Activated T-helper 17 cell treated with anti-CD3 and anti-CD28 coated beads, Interleukin-2, amount 50 U/mL, for 72 hours (primary cell): Measurements from ENCODE around the gene TBRG4. TPM values are rescaled to one million over a fixed set of nuclear protein-coding genes. Genes with fewer than 3 reads are reported as not detected.

ENCODE experiments used
- ATAC-seq: fragments of 150-1000 bp; cut with Tn5 transposase; replicated peaks from 2 replicates; pipeline ENCODE4 v1.10.0; 2021; ENCODE audit warnings: mild to moderate bottlenecking, moderate library complexity
- H3K27ac Mint-ChIP-seq: one replicate; pipeline ENCODE4 v1.8.0; 2022; ENCODE audit warnings: mixed read lengths
- H3K27me3 Mint-ChIP-seq: one replicate; pipeline ENCODE4 v1.8.0; 2022; ENCODE audit warnings: mixed read lengths
- H3K36me3 Mint-ChIP-seq: one replicate; pipeline ENCODE4 v1.8.0; 2022; ENCODE audit warnings: low read depth, mild to moderate bottlenecking, mixed read lengths
- H3K4me1 Mint-ChIP-seq: one replicate; pipeline ENCODE4 v1.8.0; 2022; ENCODE audit warnings: mixed read lengths
- H3K4me3 Mint-ChIP-seq: one replicate; pipeline ENCODE4 v1.8.0; 2022; ENCODE audit warnings: mild to moderate bottlenecking, mixed read lengths
- H3K9me3 Mint-ChIP-seq: one replicate; pipeline ENCODE4 v1.8.0; 2022; ENCODE audit warnings: mixed read lengths
- total RNA-seq, 2 donors: library from RNA; stranded (reverse); gene quantifications; one replicate each; pipeline ENCODE4 v1.2.3, GENCODE V29; 2022

Gene TBRG4
- total RNA-seq, 2 donors from 2014 or later: 119 to 177 TPM

GRCh38 chr7:45055594-45056219 lies 55.8 kb downstream of the TBRG4 start:
- ATAC-seq: no peak
- Mint-ChIP-seq H3K4me3 (no peak overlapping the region), H3K9me3 (no peaks in the 10 kb centered on the region), H3K27ac (peak overlapping the region; percentile 65), H3K4me1 (peaks cover 50% of the 10 kb centered on the region), H3K36me3 (peaks cover 73% of the 10 kb centered on the region), H3K27me3 (no peaks in the 10 kb centered on the region)

- no peak overlapping the region for H3K4me3 Mint-ChIP-seq
- peaks cover 49% of the 10 kb centered on the region for H3K4me1 Mint-ChIP-seq
- no peaks in the 10 kb centered on the region for H3K27me3 Mint-ChIP-seq
- peak overlapping the region; percentile 65 for H3K27ac Mint-ChIP-seq
- ATAC-seq: no peak
- peaks cover 73% of the 10 kb centered on the region for H3K36me3 Mint-ChIP-seq
- H3K9me3 Mint-ChIP-seq: no peaks in the 10 kb centered on the region
These were observed 56.5 kb downstream of the TBRG4 start for GRCh38 chr7:45055016-45055415.

GRCh38 chr7:45054442-45054841 lies 57.1 kb downstream of the TBRG4 start:
- Mint-ChIP-seq H3K9me3 (no peaks in the 10 kb centered on the region), H3K4me3 (no peak overlapping the region), H3K27ac (peak overlapping the region; percentile 65), H3K4me1 (peaks cover 48% of the 10 kb centered on the region), H3K36me3 (peaks cover 72% of the 10 kb centered on the region), H3K27me3 (no peaks in the 10 kb centered on the region)
- ATAC-seq: no peak

- peak overlapping the region; percentile 65 for H3K27ac Mint-ChIP-seq
- no peaks in the 10 kb centered on the region for H3K9me3 Mint-ChIP-seq
These were observed 57.6 kb downstream of the TBRG4 start for GRCh38 chr7:45053941-45054340.

GRCh38 chr7:45053401-45053800 lies 58.1 kb downstream of the TBRG4 start:
- Mint-ChIP-seq H3K4me1 (peaks cover 46% of the 10 kb centered on the region), H3K36me3 (peaks cover 71% of the 10 kb centered on the region), H3K9me3 (no peaks in the 10 kb centered on the region)

More at GRCh38 chr7:45053941-45054340, 57.6 kb downstream of the TBRG4 start:
- Mint-ChIP-seq H3K4me1 (peaks cover 48% of the 10 kb centered on the region), H3K4me3 (no peak overlapping the region), H3K36me3 (peaks cover 72% of the 10 kb centered on the region), H3K27me3 (no peaks in the 10 kb centered on the region)
- ATAC-seq: no peak

GRCh38 chr7:45052011-45052410 lies 59.5 kb downstream of the TBRG4 start:
- ATAC-seq: no peak
- H3K4me3 Mint-ChIP-seq: no peak overlapping the region
- H3K36me3 Mint-ChIP-seq: peaks cover 72% of the 10 kb centered on the region
- no peaks in the 10 kb centered on the region for H3K9me3 Mint-ChIP-seq
- no peaks in the 10 kb centered on the region for H3K27me3 Mint-ChIP-seq
- peaks cover 34% of the 10 kb centered on the region for H3K4me1 Mint-ChIP-seq
- H3K27ac Mint-ChIP-seq: peak overlapping the region; percentile 65

More at GRCh38 chr7:45053401-45053800, 58.1 kb downstream of the TBRG4 start:
- no peaks in the 10 kb centered on the region for H3K27me3 Mint-ChIP-seq
- no peak overlapping the region for H3K4me3 Mint-ChIP-seq
- peak overlapping the region; percentile 65 for H3K27ac Mint-ChIP-seq
- ATAC-seq: no peak

- Mint-ChIP-seq H3K27me3 (no peaks in the 10 kb centered on the region), H3K4me3 (no peak overlapping the region), H3K36me3 (peaks cover 79% of the 10 kb centered on the region), H3K9me3 (no peaks in the 10 kb centered on the region), H3K4me1 (peaks cover 26% of the 10 kb centered on the region), H3K27ac (peak overlapping the region; percentile 29)
- no peak for ATAC-seq
These were observed 61.3 kb downstream of the TBRG4 start for GRCh38 chr7:45050198-45050597.

Other genes starting within 250 kb of the TBRG4 start
- 10 to 100 TPM; 22.5 to 24.5 TPM for gene PURB, start 226.2 kb downstream of the TBRG4 start, total RNA-seq
- gene MYO1G, start 132.7 kb downstream of the TBRG4 start, total RNA-seq: 100 to 1,000 TPM; 316 to 649 TPM
- 10 to 100 TPM; 69.8 to 79.3 TPM for gene CCM2, start 111.5 kb downstream of the TBRG4 start, total RNA-seq
- 1 to 10 TPM in 1 of 2 donors, under 1 TPM in 1; 0.71 to 1.3 TPM for gene NACAD, start 22.7 kb downstream of the TBRG4 start, total RNA-seq
- gene RAMP3, start 46.1 kb upstream of the TBRG4 start, total RNA-seq: not detected